ENCODE data around the gene TSC2. TPM values are rescaled to one million over a fixed set of nuclear protein-coding genes. Genes with fewer than 3 reads are reported as not detected.

TSC2 gene
- total and polyA plus RNA-seq, 2 donors (not counting 3 experiments of a cell fraction or from before 2014, with no cell fraction given), result 87.9 to 144 TPM

- POLR2A ChIA-PET, result interaction anchor here (1.4 to 2.4 kb wide), 2 partner anchors 47 to 111 kb away, joined by 3 to 8 read pairs; partner anchors contain the start of gene TRAF7
- CTCF ChIA-PET, result interaction anchor here (0.7 to 3.2 kb wide), 6 partner anchors 11 to 97 kb away, joined by 3 to 20 read pairs (median 4); no protein-coding TSS in a partner anchor
- TF ChIP-seq FOS (IDR thresholded peaks at IDR 0.05; ENCODE audit: borderline replicate concordance, insufficient read depth, low read length) (peak; percentile 10), POLR2AphosphoS5 (IDR thresholded peaks at IDR 0.05; ENCODE audit: insufficient read depth, low read depth, low read length) (peak; percentile 30), EZH2 (IDR thresholded peaks at IDR 0.05; ENCODE audit: borderline replicate concordance, low read depth, low read length, severe bottlenecking) (no peak)
- Histone ChIP-seq H3K9ac (replicated peaks; ENCODE audit: extremely low read depth, insufficient read depth, low read length) (peak overlapping the region; percentile 4), H3K27ac (ENCODE audit: insufficient read depth, low read depth, low read length) (peak overlapping the region; percentile 30), H3K9me3 (replicated peaks; ENCODE audit: control insufficient read depth, insufficient read depth, low read length) (no peaks in the 10 kb centered on the region), H2AFZ (ENCODE audit: low read depth, low read length) (peak overlapping the region; percentile 48), H3K4me2 (ENCODE audit: insufficient read depth, low read length) (no peak overlapping the region), H3K9me1 (replicated peaks; ENCODE audit: control insufficient read depth, extremely low read depth, insufficient read depth, low read length) (no peaks in the 10 kb centered on the region), H4K20me1 (replicated peaks; ENCODE audit: control insufficient read depth, extremely low read depth, insufficient read depth, low read length) (no peaks in the 10 kb centered on the region), H3K79me2 (ENCODE audit: control insufficient read depth, insufficient read depth, low read length) (peaks cover 9% of the 10 kb centered on the region), H3K27me3 (ENCODE audit: control insufficient read depth in 2 of 2, insufficient read depth in 2 of 2, low read length in 2 of 2) (no peaks in the 10 kb centered on the region), H3K36me3 (ENCODE audit: control insufficient read depth in 2 of 2, extremely low read depth in 1 of 2, insufficient read depth in 2 of 2, low read length in 2 of 2) (no peaks in the 10 kb centered on the region), H3K4me3 (replicated peaks in 1 of 3; ENCODE audit: insufficient read depth in 1 of 3, low read depth in 1 of 3, low read length in 3 of 3) (no peak overlapping the region), H3K4me1 (ENCODE audit: control insufficient read depth, extremely low read depth, insufficient read depth, low read length) (peaks cover 34% of the 10 kb centered on the region)
- FAIRE-seq, result peak; percentile 74
- no TSS peak for BruUV-seq (replicated peaks)
- intact Hi-C loops (cut with micrococcal nuclease) (no loop called here), dilution Hi-C loops (cut with MboI; ENCODE audit: extremely low pct_ligation_motif_present, low sequenced_read_pairs) (loop anchor here (25.0 kb wide), 1 partner anchor 118 kb away; the partner anchor contains the start of gene TRAF7)
- peak; percentile 69 for DNase-seq (ENCODE audit: low read depth, low spot score)
Observed at GRCh38 chr16:2043667-2044451, 3.9 kb upstream of the TSC2 start.

GRCh38 chr16:2044541-2044940, 3.2 kb upstream of the TSC2 start:
- FAIRE-seq, result no peak
- Histone ChIP-seq H4K20me1 (replicated peaks; ENCODE audit: control insufficient read depth, extremely low read depth, insufficient read depth, low read length) (no peaks in the 10 kb centered on the region), H3K36me3 (ENCODE audit: control insufficient read depth in 2 of 2, extremely low read depth in 1 of 2, insufficient read depth in 2 of 2, low read length in 2 of 2) (no peaks in the 10 kb centered on the region), H3K27ac (ENCODE audit: insufficient read depth, low read depth, low read length) (peak overlapping the region; percentile 30), H3K9ac (replicated peaks; ENCODE audit: extremely low read depth, insufficient read depth, low read length) (no peak overlapping the region), H3K4me1 (ENCODE audit: control insufficient read depth, extremely low read depth, insufficient read depth, low read length) (peaks cover 35% of the 10 kb centered on the region), H3K4me3 (replicated peaks in 1 of 3; ENCODE audit: insufficient read depth in 1 of 3, low read depth in 1 of 3, low read length in 3 of 3) (no peak overlapping the region), H3K9me3 (replicated peaks; ENCODE audit: control insufficient read depth, insufficient read depth, low read length) (no peaks in the 10 kb centered on the region), H3K4me2 (ENCODE audit: insufficient read depth, low read length) (no peak overlapping the region), H3K79me2 (ENCODE audit: control insufficient read depth, insufficient read depth, low read length) (peaks cover 10% of the 10 kb centered on the region), H2AFZ (ENCODE audit: low read depth, low read length) (peak overlapping the region; percentile 48), H3K27me3 (ENCODE audit: control insufficient read depth in 2 of 2, insufficient read depth in 2 of 2, low read length in 2 of 2) (no peaks in the 10 kb centered on the region), H3K9me1 (replicated peaks; ENCODE audit: control insufficient read depth, extremely low read depth, insufficient read depth, low read length) (no peaks in the 10 kb centered on the region)
- intact Hi-C loops (cut with micrococcal nuclease), result no loop called here
- dilution Hi-C loops (cut with MboI; ENCODE audit: extremely low pct_ligation_motif_present, low sequenced_read_pairs), result loop anchor here (25.0 kb wide), 1 partner anchor 118 kb away; the partner anchor contains the start of gene TRAF7
- POLR2A ChIA-PET, result interaction anchor here (1.4 to 2.4 kb wide), 2 partner anchors 46 to 110 kb away, joined by 3 to 8 read pairs; partner anchors contain the start of gene TRAF7
- CTCF ChIA-PET, result interaction anchor here (0.7 to 3.2 kb wide), 6 partner anchors 12 to 96 kb away, joined by 3 to 20 read pairs (median 4); no protein-coding TSS in a partner anchor
- TF ChIP-seq GATA2 (IDR thresholded peaks at IDR 0.05; ENCODE audit: insufficient read depth, insufficient read length, low read depth, low read length) (no peak), CTCF (IDR thresholded peaks at IDR 0.05; ENCODE audit: extremely low read depth in 1 of 2, insufficient read depth in 1 of 2, low read depth in 1 of 2, low read length in 2 of 2) (no peak), FOS (IDR thresholded peaks at IDR 0.05; ENCODE audit: borderline replicate concordance, insufficient read depth, low read length) (no peak), JUN (IDR thresholded peaks at IDR 0.05; ENCODE audit: borderline replicate concordance, insufficient read depth, insufficient read length, low read depth) (no peak), MYC (IDR thresholded peaks at IDR 0.05; ENCODE audit: low read depth, low read length) (no peak), POLR2A (IDR thresholded peaks at IDR 0.05; ENCODE audit: low read depth, low read length) (no peak), EZH2 (IDR thresholded peaks at IDR 0.05; ENCODE audit: borderline replicate concordance, low read depth, low read length, severe bottlenecking) (no peak), MAX (IDR thresholded peaks at IDR 0.05; ENCODE audit: insufficient read depth, insufficient read length) (no peak), POLR2AphosphoS5 (IDR thresholded peaks at IDR 0.05; ENCODE audit: insufficient read depth, low read depth, low read length) (no peak)
- no peak for DNase-seq (ENCODE audit: low read depth, low spot score)
- BruUV-seq (replicated peaks), result no TSS peak

Measured in endothelial cell of umbilical vein (primary cell).